ENCODE measurements around the gene FADS6. TPM values are rescaled to one million over a fixed set of nuclear protein-coding genes. Genes with fewer than 3 reads are reported as not detected.

FADS6 gene
- total and polyA plus RNA-seq, 2 of the 13 experiments (the other 11 are each of a cell fraction or from before 2014, with no cell fraction given), result 0.11 TPM

- no peak for TF ChIP-seq ZBTB7A (CRISPR knock-in tag; IDR thresholded peaks at IDR 0.05)
- TF ChIP-seq, protein P1, sequence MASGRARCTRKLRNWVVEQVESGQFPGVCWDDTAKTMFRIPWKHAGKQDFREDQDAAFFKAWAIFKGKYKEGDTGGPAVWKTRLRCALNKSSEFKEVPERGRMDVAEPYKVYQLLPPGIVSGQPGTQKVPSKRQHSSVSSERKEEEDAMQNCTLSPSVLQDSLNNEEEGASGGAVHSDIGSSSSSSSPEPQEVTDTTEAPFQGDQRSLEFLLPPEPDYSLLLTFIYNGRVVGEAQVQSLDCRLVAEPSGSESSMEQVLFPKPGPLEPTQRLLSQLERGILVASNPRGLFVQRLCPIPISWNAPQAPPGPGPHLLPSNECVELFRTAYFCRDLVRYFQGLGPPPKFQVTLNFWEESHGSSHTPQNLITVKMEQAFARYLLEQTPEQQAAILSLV (CRISPR knock-in tag; IDR thresholded peaks at IDR 0.05; ENCODE audit: borderline replicate concordance), result no peak
- TF ChIP-seq KAT8 (CRISPR knock-in tag; IDR thresholded peaks at IDR 0.05), result 0 out of 2 replicates have a peak, but pooled peaks have one; percentile 27
- TF ChIP-seq ZNF121 (CRISPR knock-in tag; IDR thresholded peaks at IDR 0.05), result no peak
- TF ChIP-seq BCLAF1 (IDR thresholded peaks at IDR 0.05), result no peak
- no peak for TF ChIP-seq MED1 (CRISPR knock-in tag; IDR thresholded peaks at IDR 0.05)
- TF ChIP-seq ZKSCAN1 (IDR thresholded peaks at IDR 0.05; ENCODE audit: low read length), result no peak
- no peak for TF ChIP-seq ZNF75D (CRISPR knock-in tag; IDR thresholded peaks at IDR 0.05; ENCODE audit: borderline replicate concordance)
- no peak for TF ChIP-seq ZNF800 (CRISPR knock-in tag; IDR thresholded peaks at IDR 0.05)
- TF ChIP-seq ZNF280B (CRISPR knock-in tag; IDR thresholded peaks at IDR 0.05; ENCODE audit: borderline replicate concordance), result no peak
- TF ChIP-seq NFIB (CRISPR knock-in tag; IDR thresholded peaks at IDR 0.05; ENCODE audit: borderline replicate concordance), result no peak
- no peak for TF ChIP-seq KLF11 (CRISPR knock-in tag; IDR thresholded peaks at IDR 0.05)
- TF ChIP-seq, protein P2, sequence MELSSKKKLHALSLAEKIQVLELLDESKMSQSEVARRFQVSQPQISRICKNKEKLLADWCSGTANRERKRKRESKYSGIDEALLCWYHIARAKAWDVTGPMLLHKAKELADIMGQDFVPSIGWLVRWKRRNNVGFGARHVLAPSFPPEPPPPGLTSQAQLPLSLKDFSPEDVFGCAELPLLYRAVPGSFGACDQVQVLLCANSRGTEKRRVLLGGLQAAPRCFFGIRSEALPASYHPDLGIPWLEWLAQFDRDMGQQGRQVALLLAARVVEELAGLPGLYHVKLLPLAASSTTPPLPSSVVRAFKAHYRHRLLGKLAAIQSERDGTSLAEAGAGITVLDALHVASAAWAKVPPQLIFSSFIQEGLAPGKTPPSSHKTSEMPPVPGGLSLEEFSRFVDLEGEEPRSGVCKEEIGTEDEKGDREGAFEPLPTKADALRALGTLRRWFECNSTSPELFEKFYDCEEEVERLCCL (CRISPR knock-in tag; IDR thresholded peaks at IDR 0.05; ENCODE audit: borderline replicate concordance), result no peak
- TF ChIP-seq, protein P3, sequence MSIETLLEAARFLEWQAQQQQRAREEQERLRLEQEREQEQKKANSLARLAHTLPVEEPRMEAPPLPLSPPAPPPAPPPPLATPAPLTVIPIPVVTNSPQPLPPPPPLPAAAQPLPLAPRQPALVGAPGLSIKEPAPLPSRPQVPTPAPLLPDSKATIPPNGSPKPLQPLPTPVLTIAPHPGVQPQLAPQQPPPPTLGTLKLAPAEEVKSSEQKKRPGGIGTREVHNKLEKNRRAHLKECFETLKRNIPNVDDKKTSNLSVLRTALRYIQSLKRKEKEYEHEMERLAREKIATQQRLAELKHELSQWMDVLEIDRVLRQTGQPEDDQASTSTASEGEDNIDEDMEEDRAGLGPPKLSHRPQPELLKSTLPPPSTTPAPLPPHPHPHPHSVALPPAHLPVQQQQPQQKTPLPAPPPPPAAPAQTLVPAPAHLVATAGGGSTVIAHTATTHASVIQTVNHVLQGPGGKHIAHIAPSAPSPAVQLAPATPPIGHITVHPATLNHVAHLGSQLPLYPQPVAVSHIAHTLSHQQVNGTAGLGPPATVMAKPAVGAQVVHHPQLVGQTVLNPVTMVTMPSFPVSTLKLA (IDR thresholded peaks at IDR 0.05), result no peak
Observed at GRCh38 chr17:74919440-74920305, 26.2 kb upstream of the FADS6 start (continued).
